ENCODE measurements around the gene LRRC47.
"Not testable (repeated sequence)": the region's sequence is repeated elsewhere in the genome, so short reads cannot be mapped to it uniquely, and the experiment has no call there.

LRRC47 gene

DNA sequence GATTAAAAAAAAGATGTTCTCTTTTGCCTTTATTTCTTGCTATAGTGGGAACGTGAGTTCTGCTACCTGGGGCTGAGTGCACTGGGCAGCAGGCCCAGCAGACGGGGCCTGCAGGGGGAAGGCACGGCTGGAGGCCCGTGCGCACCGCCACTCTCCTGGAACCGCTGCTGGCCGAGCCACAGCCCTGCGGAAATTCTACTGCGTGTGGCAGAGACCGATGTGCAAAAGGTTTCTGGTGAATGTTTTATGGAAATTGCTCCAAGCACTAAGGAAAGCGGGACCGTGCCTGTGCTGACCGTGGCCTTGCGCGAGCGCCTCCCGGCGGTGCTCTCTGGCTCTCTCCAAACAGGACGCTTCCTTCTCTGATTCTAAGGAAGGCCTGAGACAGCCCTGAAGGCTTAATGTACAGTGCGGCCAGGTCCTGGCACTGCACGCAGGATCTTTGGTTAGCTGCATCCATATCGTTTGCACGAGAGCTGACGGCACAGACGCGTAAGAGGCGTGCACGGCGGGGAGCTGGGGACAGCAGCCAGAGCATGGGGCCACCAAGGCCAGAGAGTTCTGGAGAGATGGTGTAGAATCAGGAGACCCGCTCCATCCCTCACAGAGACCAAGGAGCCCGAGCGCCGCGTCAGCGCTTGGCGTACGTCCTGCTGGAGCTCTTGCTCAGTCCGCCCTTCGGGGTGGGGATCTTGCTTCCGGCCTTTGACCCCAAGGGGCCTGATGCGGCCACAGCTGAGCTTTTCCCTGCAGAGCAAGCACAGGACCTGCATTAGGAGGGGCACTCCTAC, 18.7 kb upstream of the LRRC47 start:
- DNase-seq (no peak), ATAC-seq (no peak)

DNA sequence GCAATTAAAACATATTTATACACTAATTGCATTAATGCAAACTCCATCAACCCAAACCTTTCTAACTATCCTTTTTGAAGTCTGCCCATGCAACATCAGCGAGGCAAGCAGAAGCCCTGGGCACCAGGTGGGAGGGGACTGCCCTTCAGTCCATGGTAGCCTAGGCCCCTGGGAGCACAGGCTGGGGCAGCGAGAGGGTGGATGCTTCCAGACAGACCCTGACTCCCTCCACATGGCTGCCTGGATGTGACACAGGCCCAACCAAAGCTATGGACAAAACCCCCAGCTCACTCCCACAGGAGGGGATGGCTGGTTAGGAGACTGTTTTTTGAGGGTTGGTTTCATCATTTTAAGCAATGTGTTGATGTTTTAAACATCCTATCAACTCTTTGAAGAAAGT, 17.8 kb upstream of the LRRC47 start:
- DNase-seq (no peak), ATAC-seq (no peak)

DNA sequence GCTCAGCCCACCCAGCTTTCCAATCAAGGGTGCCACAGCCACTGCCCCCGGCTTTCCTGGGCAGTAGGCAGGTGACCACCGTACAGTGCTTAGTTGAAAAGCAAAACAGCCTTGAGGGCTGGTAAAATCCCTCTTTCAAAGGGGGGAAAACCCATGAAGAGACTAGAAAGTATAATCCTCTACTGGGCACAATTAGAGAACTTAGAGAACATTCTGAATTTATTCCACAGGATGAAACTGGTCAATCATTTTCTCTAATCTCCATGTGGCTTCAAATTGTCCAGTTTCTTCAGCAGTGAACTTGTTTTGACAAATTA, 15.3 kb upstream of the LRRC47 start:
- DNase-seq (no peak), ATAC-seq (no peak)

GRCh38 chr1:3810149-3810761, 14.0 kb upstream of the LRRC47 start:
- ATAC-seq, DNase-seq: not testable (repeated sequence)

- DNase-seq = no peak
- ATAC-seq = no peak
Measured at GRCh38 chr1:3809680-3810079, 13.4 kb upstream of the LRRC47 start.

GRCh38 chr1:3807769-3808168, 11.5 kb upstream of the LRRC47 start:
- no peak for DNase-seq
- ATAC-seq = no peak

- no peak for DNase-seq
- no peak for ATAC-seq
Measured at GRCh38 chr1:3805038-3805437, 8.7 kb upstream of the LRRC47 start.

DNA sequence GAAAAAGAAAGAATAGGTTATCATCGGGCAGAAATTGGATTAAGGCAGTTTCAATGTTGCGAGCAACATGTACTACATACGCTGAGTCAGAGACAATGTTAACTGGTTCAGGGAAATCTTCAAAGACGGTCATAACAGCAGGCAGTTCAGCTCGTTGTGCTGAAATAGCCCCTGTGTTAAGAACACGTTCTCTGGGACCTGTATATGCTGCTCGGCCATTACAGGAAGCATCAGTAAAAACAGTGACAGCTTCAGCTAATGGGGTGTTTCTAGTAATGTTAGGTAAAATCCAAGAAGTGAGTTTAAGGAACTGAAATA, 8.3 kb upstream of the LRRC47 start:
- not testable (repeated sequence) for ATAC-seq, DNase-seq

DNA sequence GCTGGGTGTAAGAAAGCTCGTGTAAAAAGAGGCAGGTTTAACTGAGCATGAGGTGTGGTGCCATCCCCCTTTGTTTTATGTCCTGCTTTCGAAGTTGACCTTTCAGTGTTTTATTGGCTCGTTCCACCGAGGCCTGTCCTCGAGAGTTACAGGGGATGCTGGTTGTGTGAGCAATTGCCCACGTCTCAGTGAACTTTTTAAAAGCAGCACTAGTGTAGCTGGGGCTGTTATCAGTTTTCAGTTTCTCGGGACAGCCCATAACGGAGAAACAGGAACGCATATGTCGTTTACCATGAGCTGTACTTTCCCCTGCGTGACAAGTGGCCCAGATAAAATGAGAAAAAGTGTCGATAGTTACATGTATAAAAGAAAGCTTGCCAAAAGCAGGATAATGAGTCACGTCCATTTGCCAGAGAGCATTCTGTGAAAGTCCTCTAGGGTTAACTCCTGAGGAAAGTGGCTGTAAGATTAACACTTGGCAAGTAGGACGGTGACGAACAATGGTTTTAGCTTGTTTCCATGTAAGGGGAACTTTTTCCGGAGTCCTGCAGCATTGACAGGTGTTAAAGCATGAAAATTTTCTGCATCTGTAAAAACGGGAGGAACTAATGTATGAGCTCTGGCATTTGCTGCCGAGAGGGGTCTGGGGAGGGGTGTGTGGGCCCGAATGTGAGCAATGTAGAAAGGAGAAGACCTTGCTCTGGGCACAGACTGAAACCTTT, 7.8 kb upstream of the LRRC47 start:
- ATAC-seq (no peak), DNase-seq (no peak)

GRCh38 chr1:3800795-3801194, 4.5 kb upstream of the LRRC47 start:
- ATAC-seq, DNase-seq: not testable (repeated sequence)

- ATAC-seq (no peak), DNase-seq (no peak)
Measured at GRCh38 chr1:3799976-3800685, 3.8 kb upstream of the LRRC47 start.

GRCh38 chr1:3795453-3796214, 664 bp downstream of the LRRC47 start:
- ATAC-seq = peak; percentile 7
- DNase-seq = peak; percentile 25

DNA sequence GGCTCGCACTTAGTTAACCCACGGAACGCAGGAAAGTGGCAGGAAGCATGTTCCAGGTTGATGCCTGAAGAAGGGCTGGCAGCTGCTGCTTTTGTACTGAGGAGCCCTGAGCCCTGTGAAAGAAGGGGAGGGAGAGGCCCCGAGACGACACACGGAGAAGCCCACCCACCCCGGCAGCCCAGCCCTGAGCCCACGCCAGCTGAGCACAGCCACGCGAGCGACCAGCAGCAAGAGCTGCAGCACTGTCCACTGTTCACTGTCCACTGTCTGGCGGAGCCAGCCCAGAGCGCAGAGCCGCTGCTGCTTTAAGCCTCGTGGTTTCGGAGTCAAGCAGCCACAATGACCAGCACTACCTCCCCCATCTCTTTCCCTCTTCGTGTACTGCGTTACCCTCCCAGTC, 5.3 kb downstream of the LRRC47 start:
- DNase-seq (no peak), ATAC-seq (no peak)

DNA sequence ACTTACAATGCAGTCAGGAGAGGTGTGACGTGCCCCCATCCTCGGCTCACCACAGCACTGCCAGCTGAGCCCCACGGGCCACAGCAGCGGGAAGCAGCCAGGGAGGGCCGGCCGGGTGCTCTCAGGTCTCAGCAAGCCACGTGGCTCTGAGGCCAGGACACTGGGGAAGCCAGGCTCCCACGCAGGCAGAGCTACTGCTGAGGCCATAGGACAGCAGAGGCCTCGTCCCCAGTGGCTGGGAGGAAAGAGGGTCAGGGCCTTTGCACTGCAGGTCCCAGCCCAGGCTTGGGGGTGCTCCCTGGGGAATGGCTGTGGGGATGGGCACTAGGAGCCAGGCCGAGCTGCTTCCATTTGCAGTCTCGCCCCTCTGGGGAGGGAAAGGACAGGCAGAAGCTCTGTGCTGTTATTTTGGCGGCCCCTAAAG, 5.8 kb downstream of the LRRC47 start:
- ATAC-seq (no peak), DNase-seq (no peak)

DNA sequence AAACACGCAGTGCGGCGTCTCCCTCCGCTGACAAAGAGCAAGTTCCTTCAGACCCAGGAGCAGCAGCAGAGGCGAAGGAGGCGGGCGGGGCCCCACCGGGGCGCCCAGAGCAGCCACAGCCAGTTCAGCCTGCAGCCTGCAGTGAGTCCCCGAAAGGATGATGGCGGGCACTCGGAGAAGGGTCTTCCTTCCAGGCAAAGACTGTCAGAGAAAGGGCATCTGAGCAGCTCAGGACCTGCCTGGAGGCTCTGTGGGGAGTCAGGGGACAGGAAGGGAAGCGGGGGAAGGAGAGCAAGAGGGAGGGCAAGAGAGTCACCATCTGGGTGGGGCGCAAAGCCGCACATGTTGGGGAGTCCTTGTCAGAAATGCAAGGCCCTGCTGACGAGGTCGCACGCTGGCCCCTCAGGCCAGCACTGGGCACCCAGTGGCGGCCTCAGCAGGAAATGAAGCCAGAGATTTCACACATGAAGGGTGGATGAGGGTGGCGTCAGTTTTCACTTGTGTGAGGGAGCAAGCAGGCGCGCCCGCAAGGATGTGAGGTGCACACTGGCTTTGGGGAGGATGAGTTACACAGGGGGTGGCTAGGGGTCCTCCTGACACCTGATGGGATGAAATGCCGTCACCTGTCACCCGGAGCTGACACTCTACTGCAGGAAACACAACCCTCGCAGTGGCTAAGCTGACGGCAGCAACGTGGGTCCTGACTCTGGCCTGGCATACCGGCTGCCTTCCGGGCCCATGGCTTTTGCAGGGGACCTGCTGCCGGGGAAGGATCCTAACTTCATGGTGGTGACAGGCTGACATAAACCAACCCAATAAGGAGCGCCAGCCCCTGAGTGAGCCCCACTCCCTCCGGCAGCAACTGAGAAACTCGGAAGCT, 6.6 kb downstream of the LRRC47 start:
- DNase-seq (no peak), ATAC-seq (no peak)

- DNase-seq = no peak
Measured at GRCh38 chr1:3788756-3789420, 7.4 kb downstream of the LRRC47 start.

DNA sequence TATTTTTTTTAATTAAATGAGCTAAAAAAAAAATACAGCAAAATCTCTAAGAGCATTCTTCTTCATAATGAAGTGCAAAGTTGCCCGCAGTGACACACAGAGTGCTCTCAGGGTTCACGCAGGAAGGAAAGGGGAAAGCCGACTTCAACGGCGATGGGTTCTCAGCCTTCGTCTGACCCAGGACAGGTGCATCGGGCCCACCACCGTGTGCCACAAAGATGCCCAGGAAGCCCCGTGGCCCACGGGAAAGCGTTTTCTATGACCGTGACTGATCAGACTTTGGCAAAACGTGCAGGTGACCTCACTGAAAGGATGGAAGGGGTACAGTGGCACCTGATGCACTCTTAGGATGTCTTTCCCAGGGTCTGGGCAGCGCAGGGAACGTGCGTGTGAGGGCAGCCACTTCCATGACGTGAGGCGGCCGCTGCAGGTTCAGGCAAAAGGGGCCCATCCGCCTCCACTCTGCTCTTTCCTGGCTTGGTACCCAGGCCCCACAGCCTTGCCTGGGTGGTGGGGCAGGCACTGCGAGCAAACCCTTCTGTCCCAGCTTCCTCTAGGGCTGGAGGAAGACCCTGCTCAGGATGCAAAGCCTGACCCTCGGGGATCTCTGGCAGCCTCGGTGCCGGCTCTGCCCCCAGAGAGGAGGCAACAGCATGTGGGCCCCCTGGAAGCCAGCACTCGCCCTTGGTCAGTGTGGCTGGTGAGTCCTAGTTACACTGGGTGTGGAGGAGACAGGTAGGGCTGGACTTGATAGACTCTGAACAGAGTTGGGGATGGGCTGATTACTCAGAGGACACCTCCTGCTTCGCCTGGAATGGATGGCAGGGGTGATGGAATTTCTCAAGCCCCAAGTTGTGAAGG, 8.3 kb downstream of the LRRC47 start:
- DNase-seq = no peak
- no peak for ATAC-seq

More at GRCh38 chr1:3788756-3789420, 7.4 kb downstream of the LRRC47 start:
- no peak for ATAC-seq

DNA sequence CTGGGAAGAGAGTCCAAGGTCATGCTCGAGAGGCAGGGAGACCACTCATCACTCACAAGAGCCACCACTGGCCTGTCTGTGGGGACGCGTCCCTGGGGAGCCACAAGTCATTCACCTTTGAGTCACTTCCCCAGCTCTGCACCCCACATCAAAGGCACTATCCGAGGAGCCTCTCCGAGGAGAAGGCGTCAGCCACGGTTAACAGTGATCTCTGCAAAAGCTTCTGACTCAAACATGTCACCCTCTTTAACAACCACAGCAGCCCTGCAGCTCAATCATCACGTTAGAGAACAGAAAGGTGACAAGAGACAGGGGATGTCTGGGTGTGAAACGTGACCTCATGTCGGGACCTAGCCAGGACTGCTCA, 9.0 kb downstream of the LRRC47 start:
- ATAC-seq (peak; percentile 86), DNase-seq (peak; percentile 46)

Measured in stimulated activated naive CD8-positive, alpha-beta T cell treated with anti-CD3 and anti-CD28 coated beads, Interleukin-15, Interleukin-2, amounts not matched to agents 100 U/mL and 50 U/mL, for 24 hours (primary cell).